Anterior cingulate cortex (tissue), 58 donors: ENCODE measurements around the gene DDAH1.

Experiments
- DNase-seq, 58 donors: peaks; one replicate each; lab custom pipeline; 2025; lab: John Stamatoyannopoulos, UW

The DDAH1 gene

DNA sequence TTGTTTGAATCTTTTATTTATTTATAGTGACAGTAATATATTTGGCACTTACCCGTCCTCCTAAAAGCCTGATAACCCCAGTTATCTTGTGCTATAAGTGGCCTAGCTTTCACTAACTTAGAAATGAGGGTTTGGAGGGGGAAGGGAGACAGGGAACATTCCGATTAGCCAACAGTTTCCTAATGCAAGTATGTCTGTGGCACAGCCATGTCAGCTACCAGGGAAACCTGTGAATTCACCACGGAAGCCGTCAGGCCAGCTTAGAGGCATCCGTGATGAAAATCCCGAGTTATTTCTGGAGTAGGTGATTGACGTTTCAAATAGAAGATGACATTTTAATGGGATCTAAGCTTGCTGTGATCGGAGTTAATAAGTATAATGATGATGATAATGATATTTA, 149.2 kb downstream of the DDAH1 start:
- DNase-seq = no peak

DNA sequence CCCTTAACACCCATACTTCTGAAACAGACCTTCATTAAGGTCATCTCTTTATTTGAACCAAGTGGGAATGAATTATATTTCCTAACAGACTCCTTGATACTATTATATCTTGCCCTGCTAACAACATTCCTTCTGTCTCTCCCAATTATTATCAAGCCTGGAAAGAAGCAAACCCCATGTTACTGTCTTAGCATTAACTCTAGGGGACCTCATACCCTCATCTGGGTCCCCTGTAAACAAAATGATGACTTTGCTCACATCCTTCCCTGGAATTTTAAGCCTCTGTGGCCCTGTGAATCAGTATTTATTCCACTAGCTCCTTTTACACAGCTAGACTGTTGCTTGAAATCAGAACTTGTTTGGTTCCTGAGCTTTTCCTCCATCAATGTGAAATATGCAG, 150.2 kb downstream of the DDAH1 start:
- DNase-seq = no peak

DNA sequence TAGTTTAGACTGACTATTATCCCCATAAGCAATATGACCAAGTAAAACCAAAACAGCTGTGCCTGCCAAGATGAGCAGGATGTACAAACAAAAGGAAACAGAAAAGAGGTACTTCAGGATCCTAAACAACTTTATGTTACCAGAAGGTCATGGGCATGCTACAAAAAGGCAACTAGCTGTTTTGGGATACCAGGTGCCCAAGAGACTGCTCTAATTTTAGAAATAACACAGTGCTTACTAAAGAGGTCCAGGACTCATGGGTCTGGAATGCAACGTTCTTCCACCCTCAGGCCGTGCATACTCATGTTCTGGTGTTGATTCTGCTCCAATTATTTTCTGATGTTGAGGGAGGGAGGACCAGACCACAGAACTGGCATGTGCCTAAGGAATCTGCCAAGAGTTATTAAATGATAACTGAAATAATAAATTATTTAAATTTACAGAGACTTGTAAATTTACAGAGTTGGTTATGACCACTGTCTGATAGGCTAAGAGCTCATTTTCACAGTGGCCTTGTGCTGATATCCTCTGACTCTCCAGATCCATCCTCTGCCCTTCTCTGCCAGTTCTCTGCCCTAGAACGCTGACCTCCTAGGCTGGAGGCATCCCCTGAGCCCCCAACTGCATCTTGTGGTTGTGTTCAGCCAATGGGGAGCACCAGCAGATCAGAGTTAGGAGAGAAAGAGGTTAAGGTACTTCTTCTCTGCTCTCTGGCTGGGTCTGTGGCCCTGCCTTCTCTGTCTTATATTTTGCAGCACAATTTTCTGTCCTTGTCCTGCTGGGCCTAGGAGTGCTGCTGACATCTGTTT, 150.9 kb downstream of the DDAH1 start:
- DNase-seq = no peak

DNA sequence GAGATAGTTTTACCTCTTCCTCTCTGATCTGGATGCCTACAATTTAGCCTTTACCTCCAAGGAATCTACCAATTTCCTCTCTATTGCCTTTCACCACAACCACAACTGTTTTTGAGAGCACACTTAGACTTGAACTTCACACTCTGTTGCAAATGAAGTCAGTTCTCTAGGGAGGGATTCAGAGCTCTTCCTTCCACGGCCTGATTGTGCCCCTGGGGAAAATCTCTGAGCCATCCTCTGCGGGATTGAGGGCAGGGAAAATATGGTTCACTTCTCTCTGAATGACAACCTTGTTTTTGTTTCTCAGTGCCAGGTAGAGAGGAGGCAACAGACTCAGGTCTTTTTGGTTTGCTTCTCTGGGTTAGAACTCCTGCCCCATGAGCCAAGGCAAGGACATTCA, 153.1 kb downstream of the DDAH1 start:
- no peak for DNase-seq

DNA sequence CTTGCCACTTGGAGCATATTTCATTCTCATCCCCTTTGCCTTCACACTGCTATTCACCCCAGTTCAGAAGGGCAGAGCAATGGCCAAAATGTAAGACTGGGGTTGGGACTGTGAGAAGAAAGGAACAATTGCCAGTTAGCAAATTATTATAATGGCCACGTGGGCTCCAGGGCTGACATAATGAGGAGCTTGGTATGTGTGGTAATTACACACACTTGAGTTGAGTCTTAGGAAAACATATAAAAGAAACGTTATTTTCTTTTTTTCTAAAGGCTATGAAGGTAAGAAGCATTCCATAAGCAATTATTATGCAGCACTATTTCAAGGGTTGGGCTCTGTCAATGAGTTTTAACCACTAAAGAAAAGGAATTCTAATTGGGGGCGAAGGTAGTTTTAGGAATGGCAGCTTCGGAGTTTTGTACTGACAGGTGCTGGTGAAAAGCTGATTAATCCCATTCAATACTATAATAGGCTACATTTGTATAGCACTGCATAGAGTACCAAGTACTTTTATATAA, 156.1 kb downstream of the DDAH1 start:
- DNase-seq = no peak

DNA sequence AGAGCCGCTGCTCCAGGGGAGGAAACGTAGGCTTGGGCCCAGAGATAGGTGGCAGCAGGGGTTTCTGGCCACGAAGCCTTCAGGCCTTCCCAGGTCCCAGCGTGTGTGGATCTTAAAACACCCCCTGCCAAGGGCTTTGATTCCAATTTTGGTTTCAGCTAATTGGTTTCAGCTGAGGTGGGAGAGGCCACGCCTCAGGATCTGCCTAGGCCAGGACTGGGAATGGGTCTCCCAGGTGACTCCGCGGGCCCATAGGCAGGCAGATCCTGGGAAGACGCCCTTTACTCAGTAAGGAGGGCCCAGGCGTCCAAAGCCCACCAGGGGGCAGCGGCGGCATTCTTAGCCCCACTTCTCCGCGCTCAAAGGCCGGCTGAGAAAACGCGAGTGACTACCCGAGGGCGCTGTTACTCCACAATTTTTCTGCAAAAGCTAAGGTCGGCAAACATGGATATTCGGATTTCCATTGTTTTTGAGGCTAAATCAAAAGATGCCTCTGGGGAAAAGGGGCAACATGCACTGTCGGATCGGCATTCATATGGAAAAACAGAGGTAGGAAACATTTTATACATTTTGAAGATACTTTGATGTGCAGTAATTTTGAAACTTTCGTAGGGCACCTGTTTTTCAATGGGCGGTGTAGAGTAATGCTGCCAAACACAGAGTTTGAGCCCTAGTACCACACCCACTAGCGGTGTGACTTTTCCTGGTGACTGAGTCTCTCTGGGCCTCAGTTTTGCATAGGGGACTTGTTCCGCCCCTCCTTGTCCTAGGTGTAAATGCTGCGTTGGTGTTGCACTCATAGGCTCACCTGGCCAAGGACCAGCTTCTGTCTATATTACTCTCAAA, 156.7 kb downstream of the DDAH1 start:
- peak in 56 of 58 donors; percentile 17 to 87 (median 63) for DNase-seq

DNA sequence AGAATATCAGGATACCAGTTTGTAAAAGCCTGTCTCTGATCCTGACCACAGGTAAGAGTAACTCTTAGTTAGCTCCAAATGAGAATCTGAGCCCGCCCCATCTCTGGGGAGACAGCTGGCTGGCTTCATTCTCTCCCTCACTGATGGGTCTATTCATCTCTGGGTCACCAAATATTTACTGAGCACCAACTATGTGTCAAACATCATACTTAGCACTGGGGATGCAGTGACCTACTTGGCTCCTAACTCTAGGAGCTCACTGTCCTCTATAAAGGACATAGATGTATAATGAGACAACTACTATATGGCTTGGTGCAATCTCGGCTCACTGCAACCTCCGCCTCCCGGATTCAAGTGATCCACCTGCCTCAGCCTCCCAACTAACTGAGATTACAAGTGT, 158.7 kb downstream of the DDAH1 start:
- no peak for DNase-seq

DNA sequence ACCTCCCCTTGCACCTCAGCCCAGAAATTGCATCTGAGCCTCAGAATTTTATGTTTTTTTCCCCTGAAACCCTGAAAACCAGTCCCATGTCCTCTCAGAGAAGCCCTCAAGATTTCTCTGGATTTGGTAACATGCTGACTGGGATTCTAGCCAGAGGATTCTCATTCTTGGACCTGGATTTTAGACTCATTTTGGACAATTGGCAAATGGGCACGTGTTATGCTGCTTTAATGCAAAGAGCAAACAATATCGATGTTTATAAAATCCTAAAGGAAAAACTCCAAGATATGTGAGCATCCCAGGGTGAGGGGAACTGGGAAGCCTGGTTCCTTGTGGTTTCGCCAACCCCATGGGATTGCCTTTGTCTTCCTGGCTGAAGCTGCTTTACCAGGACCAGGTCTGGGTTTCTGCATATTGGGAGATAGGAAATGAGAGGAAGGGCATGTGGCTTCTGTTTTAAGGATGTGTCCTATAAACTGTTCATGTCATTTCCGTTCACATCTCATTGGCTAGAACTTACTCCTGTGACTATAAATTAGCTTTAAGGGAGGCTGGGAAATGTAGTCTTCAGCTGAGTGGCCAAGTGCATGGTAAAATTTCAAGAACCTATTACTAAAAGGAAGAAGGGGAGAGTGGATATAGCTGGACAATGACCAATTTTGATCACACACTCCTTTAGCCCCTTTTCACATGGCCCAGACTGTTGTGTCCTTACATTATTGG, 161.4 kb downstream of the DDAH1 start:
- DNase-seq = no peak

DNA sequence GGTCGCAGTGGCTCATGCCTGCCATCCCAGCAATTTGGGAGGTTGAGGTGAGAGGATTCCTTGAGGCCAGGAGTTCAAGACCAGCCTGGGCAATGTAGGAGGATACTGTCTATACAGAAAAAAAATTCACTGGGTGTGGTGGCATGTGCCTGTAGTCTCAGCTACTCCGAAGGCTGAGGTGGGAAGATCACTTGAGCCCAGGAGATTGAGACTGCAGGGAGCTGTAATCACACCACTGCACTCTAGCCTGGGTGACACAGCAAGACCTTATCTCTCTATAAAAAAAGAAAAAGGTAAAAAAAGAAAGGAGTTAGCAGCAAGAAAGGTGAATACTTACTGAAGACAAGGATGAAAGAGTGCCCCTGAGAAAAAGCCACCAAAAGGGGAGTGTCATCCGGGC, 164.8 kb downstream of the DDAH1 start:
- DNase-seq = no peak

DNA sequence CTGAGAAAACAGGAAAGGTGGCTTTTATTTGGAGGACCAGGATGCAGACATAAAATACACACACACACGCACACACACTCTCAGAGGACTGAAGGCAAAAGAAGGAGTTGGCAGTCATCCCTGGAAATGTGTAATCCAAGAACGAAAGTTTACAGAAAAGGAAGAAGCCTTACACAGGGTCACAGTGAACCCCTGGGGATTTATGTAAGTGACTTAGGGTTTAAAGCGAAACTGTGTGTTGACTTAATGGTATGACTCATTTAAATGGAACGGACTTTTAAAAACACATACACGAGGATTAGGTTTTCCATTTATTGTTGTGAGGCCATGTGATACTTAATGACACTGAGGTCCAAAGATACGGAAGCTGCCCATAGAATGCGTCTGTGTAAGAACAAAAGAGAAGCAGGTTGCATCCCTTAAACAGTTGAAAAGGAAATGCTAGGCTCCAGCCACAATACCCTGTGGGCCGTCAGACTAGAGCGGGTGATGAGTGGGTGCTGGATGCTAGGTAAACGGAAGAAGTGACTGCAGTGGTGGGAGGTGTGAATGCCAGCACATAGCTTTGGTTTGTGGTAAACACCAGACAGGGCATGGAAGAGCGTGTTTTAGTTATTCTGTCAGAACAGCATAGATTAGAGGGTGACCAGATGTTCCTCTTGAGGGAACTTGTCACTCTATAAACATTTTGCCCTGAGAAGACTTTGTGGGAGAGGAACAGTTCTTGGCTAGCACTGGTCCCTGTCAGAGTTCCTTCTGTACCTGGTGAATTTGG, 166.9 kb downstream of the DDAH1 start:
- peak in 17 of 58 donors; percentile 2 to 76 (median 30) for DNase-seq

DNA sequence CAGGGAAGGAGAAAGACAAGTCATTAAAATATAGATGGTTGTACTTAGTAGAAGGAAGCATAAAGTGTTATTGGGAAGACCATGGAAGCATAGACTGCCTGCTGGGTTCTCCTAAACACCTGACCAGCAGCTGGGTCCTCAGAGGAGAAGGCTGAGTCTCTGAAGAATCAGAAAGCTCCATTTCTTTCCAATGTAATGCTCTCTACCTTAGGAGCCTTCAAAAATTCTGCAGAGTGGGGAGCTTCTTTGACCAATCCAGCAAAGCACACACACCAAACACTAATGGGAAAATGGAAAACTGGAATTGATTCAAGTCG, 167.5 kb downstream of the DDAH1 start:
- no peak for DNase-seq

DNA sequence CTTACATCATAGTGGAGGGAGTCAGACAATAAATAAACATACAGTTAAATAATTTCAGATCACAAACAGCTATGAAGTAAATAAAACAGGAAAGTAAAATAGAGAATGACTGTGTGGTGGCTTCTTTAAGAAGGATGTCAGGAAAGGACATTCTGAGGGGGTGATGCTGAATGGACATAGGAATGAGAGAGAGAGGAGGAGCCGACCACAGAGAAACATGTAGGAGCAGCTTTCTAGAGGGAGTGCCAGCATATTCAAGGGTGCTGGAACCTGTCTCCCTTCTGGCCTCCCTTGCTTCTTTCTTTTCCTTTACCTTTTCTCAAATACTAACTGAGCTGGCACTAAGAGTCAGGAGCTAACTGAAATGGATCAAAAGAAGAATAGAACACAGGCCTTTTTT, 168.0 kb downstream of the DDAH1 start:
- DNase-seq = no peak

DNA sequence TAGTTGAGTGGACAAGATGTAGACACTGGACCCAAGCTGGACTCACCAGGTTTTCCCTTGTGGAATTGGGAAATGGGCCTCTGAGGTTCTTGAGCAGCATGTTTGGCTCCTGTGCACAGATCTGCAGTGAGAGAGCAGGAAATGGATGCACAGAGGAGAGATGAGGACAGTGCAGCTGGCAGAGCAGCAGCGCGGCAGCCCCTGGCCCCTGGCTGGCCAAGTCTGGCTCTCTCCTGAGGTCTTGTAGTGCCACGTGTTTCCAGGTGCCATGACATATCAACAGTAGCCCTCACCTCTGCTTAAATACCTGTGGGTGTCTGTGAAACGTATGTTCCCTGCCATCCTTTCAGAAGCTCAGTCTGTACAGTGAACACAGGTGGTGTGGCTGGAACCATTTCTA, 169.3 kb downstream of the DDAH1 start:
- no peak for DNase-seq

DNA sequence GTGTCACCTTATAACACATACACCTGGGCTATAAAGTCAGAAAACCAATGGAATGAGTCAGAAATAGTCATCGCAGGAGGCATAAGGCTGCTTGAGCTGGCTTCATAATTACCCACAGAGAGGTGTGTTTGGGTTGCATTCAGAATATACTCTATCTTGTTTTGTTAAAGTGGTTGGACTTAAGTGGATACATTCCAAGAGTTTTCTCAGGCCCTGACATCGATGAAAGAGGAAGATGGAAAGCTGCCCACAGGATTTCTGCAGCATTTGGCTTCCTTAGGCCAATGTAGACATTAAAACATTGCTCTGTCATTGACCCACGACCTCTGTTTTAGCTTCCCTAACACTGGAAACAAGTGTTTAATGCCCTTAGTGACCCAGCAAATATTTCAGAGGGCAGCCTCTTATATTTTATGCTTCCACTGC, 169.9 kb downstream of the DDAH1 start:
- no peak for DNase-seq

DNA sequence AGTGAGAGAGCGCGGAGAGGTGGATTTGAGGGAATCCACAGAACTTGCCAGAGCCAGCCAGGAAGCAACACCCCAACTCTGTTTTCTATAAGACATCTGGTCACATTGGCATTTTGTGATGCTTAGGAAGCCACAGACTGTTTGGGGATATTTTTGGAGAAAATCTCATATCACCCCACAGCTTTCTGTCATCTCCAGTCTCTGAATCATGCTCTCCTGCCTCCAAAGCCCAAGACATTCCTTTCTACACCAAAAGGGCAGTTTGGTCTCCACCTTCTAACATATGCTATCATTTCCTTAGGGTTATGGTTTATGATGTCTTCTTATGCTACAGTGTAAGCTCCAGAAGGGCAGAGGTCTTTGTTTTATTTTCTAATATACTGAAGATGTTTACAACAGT, 174.1 kb downstream of the DDAH1 start:
- DNase-seq = peak in 3 of 58 donors; percentile 4 to 10 (median 8)

DNA sequence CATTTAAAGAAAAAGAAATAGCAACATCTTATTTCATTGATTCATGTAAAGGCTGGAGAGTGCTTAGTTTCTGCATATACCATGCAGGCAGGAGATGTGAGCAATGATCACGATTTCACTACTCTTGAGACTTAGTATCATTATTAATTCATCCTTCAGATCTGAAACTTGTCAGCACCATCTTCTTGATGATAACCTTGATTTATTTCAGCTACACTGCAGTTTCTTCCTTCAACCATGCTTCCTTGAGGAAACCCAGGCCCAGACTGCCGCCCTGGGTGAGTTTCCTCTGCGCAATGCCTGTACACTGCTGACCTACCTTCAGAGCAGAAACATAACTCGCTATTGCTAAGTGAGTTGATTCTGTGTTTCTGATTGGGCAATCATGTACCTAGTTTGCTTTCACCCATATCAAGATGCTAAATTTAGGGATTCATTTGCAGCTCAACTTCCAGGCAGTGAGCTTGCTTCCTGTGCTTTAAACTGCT, 175.1 kb downstream of the DDAH1 start:
- DNase-seq = no peak

DNA sequence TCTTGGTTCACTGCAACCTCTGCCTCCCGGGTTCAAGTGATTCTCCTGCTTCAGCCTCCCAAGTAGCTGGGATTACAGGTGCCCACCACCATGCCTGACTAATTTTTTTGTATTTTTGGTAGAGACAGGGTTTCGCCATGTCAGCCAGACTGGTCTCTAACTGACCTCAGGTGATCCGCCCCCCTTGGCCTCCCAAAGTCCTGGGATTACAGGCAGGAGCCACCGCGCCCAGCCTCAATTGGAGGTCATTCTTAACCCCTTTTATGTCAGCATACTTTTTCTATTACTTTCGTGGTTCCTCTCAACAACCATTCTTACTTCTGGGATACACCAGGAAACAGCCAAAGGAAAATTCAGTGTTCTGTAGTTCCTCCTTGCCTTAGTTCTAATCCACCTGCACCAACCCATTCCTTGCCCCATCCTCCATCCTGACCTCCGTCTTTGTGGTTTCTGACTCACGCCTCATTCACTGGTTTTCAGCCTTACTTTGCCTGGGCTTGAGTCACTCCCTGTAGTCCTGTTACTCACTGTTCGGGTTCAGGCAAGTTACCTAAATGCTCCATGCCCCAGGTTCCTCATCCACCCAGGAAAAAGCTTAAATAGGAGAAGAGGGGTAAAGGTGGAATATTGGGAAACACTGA, 175.6 kb downstream of the DDAH1 start:
- DNase-seq = no peak

DNA sequence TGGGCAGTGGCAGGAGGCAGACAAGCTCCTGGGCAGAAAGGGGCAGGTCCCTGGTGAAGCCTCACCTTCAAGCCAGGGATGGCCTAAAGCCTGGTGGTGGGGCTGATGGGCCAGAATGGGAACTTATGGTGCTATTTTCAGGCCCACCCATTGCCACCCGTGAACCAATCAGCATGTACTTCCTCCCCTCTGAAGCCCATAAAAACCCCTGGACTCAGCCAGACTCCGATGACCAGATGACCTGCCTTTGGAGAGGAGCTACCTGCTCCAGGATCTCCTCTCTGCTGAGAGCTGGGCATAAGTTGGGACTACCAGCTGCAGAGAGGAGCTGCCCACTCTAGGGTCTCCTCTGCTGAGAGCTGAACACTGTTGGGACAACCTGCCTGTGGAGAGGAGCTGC, 180.8 kb downstream of the DDAH1 start:
- DNase-seq = no peak

DNA sequence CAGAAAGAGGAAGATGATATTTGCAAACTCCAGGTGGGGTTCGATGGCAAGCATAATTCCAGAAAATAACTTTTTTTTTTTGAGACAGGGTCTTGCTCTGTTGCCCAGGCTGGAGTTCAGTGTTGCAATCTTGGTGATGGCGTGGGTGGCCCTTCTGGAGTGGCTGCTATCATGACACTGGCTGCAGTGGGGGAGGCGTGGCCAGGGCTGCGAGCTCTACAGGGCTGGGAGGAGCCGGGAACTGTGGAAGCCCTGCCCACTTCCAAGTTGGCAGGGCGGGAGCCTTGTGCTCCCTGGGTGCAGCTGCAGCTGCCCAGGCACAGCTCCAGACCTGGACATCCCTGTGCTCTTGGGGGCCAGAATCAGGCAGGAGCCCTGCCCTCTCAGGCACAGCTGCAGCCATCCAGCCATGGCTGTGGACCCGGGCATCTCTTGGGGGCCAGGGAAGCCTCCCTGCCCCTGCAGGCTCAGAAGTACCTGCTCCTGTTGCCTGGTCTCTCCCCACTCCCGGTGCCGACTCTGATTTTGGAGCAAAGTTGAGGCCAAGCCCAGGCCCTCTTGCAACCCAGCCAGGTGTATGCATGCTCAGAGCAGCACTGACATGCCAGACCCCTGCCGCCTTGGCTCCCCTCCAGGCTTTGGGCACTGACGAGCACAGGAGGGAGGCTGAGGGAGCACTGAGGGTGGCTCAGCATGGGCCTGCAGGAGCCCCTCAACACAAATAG, 181.3 kb downstream of the DDAH1 start:
- peak in 7 of 58 donors; percentile 15 to 40 (median 22) for DNase-seq
